Adrenal gland (tissue), 5 donors: Measurements from ENCODE around the gene ELL2.

Experiments used
- CTCF ChIP-seq, 6 experiments: fragments of 450-650 bp in 4 of 6; fragments of 200-600 bp in 2 of 6; sonication (generic) in 1 of 6; IDR thresholded peaks; 1 replicate in 5 of 6; 2 replicates in 1 of 6; pipeline versions ENCODE4 v1.5.1 to v1.8.0; 2016 to 2021; ENCODE audit warnings: antibody characterized with exemption in 6 of 6, mild to moderate bottlenecking in 2 of 6, moderate library complexity in 1 of 6
- POLR2A ChIP-seq, 2 donors: fragments of 450-650 bp; IDR thresholded peaks; one replicate each; pipeline ENCODE4 v1.6.1; 2017; ENCODE audit warnings: antibody characterized with exemption in 2 of 2, mild to moderate bottlenecking in 2 of 2, moderate library complexity in 1 of 2
- donor health status: DM: no; HTN: no; CAD: no.

DNA sequence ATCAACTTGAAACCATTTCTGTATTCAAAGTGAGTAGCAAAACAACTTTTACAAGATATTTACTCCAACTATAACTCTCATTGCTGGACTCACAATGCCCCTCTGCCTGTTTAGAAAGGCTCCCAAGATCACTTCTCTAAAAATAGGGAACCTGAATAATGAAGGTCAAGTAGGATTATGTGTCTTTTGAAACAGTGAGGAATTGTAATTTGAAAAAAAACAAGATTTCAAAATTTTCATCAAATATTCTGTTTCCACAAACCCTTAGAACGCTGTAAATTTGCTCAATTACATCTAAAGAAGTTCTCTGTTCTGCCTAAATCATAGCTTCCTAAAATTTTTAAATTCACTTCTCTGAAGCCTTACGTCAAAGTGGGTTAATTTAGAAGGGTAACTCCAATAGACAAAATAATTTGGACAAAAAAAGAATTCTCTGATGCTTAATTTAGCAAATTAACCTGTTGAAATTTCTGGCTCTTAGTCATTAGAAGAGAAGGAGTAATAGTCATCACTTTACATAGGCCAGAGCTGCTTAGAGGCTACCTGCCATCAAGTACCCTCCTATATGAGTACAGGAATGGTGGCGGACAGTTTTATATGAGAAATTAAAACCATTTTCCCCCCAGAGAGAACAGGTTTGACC lies 4.0 kb downstream of the ELL2 start:
- no peak for TF ChIP-seq POLR2A (IDR thresholded peaks at IDR 0.05)
- TF ChIP-seq CTCF (IDR thresholded peaks at IDR 0.05): no peak
